ENCODE measurements around the gene TENM4.

Gene TENM4

GRCh38 chr11:79043726-79044125 is 397.1 kb downstream of the TENM4 start:
- DNase-seq = no peak

GRCh38 chr11:79042824-79043223 is 398.0 kb downstream of the TENM4 start:
- no peak for DNase-seq

- DNase-seq = no peak
Measured at GRCh38 chr11:79040348-79040747, 400.5 kb downstream of the TENM4 start.

DNA sequence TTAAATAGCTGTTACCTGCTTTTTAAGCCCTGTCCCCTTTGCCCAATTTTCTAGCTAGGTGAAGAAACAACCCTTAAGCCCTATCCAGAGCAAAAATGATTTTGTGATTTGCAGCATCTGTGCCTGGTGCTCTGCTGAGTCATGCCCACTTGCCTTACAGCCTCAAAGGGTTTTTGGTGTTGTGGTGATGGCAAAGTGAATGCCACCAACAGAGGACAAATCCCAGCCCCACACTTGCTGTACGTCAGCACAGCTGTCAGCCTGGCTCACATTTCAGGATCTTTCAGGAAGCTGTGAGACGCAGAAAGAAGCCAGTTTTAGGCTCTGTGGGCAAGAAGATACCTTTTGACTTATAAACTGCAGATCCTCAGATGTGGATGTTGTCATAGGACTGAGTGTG is 401.7 kb downstream of the TENM4 start:
- no peak for DNase-seq

GRCh38 chr11:79035881-79036280 is 404.9 kb downstream of the TENM4 start:
- DNase-seq = no peak

- DNase-seq = no peak
Measured at GRCh38 chr11:79033833-79034232, 407.0 kb downstream of the TENM4 start.

DNA sequence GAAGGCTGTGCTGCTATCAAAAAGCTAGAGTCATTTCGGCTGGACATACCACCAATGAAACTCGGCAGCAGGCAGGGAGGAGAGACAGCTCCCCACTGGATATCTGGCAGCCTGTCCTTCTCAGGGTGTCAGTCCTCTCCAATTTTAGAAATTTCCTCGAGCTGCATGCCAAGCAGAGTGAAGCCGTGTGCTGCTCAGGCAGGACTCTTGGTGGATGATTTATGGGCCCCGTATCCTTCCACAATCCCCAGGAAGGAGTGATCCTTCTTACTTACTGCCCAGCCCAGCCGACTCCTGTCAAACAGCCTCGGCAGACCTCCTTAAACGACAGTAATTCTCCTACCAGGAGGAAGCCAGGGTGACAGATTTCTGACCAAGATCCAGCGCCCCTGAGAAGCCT is 410.4 kb downstream of the TENM4 start:
- no peak for DNase-seq

DNA sequence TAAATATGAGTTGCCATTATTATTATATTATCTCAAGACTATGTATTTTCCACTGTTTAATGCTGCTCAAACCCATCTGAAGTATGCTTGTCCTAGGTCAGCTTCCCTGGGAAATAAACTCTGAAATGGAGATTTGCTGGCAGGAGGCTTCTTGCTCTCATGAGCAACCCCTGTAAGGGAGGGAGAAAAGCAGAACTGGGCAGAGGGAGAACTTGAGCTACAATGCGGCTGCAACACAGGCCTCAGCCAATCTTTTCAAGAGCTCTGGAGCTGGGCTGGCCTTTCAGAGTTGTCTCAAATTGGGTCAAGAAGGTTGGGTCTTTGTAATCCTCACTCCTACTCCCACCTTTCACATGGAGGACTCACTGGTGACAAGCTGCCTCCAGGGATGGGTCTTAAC is 412.6 kb downstream of the TENM4 start:
- DNase-seq = no peak

GRCh38 chr11:79026803-79027445 is 413.9 kb downstream of the TENM4 start:
- DNase-seq = no peak

DNA sequence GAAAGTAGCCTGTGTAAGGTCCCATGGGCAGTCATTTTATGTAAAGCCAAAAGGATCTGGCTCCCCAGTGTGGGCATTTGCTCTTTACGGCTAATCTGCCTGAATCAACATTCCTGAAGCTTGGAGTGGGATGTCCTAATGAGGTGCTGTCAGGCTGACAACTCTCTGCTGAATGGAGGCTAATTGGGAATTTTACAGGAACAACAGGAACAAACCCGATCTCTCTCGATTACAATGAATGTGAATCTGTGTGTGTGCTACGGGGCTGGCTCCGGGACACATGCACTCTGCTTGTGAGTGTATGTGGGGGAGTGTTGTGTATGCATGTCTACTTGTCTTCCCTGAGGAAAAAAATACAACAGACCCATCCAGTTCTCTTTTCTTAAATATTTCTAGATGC is 415.2 kb downstream of the TENM4 start:
- no peak for DNase-seq

GRCh38 chr11:79025097-79025496 is 415.7 kb downstream of the TENM4 start:
- no peak for DNase-seq

DNA sequence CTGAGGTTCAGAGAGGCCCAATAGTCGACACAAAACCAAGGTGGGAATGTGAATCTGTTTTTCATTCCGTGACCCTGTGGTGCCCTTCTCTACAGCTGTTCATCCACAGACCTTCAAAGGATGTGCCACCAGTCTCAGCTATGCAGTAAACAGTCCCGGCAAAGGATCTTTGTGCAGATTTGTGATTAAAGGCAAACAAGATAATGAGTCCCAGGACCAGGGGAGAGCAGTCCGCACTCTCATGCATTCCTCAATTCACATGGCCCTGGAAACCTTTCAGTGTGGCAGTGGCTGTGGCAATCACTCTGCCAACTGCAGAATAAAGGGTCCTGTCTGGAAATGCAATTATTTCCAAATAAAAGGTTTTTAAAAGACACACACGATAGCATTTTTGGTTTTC is 418.6 kb downstream of the TENM4 start:
- DNase-seq = no peak

- DNase-seq = no peak
Measured at GRCh38 chr11:79021601-79022000, 419.2 kb downstream of the TENM4 start.

DNA sequence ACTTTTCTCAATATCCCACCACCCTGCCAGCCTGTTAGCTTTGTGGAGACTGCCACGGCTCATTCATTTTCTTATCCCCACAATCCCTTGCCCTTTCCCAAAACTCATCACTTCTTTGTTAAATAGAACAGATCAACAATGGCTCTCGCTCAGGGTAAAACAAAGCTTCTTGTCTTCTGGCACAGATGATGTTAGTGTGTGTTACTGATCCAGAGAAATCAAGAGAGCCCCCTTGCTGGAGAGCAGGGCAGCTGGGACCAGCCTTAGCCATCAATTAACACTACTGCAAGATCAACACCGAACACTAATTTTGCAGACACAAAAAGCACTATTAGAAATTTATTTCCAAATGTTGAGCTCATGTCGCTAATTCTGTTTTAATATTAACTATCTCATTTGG is 420.9 kb downstream of the TENM4 start:
- no peak for DNase-seq

GRCh38 chr11:79019277-79019676 is 421.6 kb downstream of the TENM4 start:
- no peak for DNase-seq

- DNase-seq = no peak
Measured at GRCh38 chr11:79018371-79018849, 422.4 kb downstream of the TENM4 start.

DNA sequence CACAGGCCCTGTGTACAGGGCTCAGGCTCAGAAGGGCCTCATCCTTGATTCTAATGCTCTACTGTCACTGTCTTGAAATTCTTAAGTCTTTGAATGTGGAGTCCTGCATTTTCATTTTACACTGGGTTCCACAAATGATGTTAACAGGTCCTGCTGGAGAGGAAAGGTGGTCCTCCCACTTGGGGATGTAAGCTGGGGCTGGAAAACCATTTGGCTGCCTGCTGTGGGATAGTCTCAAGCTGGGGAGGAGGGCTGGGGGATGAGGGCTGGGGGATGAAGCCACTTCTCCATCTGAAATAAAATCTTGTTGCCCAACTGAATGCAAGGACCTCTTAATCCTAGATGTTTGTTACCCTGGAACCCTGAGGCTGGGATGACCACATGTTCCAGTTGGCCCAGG is 423.0 kb downstream of the TENM4 start:
- DNase-seq = no peak

- DNase-seq = no peak
Measured at GRCh38 chr11:79013509-79013908, 427.3 kb downstream of the TENM4 start.

GRCh38 chr11:79011357-79011756 is 429.5 kb downstream of the TENM4 start:
- DNase-seq = no peak

DNA sequence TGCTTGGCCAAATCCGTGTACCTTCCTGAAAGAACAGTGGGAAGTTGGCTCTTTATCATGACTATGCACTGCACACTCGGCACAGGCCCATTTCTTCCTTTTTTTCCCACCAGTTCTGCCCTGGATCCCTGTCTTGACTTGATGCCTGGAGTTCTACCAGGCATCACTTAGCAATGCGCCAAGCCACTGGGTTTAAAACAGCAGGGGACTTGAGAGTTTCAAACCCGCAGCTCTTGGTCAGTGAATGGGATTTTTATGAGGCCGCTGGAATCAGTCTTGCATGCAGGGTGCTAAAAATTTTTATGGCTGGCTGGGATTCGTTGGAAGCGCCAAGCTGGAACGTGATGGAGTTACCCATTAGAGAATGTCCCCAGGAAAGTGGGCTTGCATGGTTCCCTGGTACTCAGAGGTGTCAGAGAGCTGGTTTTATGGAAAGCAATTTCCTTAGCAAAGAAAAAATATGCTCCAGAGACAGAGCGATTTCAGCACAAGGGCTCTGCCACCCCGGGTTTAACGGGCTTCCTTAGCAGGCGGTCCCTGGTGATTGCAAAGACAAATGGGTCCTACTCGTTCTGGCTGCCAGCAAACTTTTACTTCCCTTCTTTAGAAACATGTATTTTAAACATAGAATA is 432.9 kb downstream of the TENM4 start:
- no peak for DNase-seq

GRCh38 chr11:79006854-79007253 is 434.0 kb downstream of the TENM4 start:
- no peak for DNase-seq

DNA sequence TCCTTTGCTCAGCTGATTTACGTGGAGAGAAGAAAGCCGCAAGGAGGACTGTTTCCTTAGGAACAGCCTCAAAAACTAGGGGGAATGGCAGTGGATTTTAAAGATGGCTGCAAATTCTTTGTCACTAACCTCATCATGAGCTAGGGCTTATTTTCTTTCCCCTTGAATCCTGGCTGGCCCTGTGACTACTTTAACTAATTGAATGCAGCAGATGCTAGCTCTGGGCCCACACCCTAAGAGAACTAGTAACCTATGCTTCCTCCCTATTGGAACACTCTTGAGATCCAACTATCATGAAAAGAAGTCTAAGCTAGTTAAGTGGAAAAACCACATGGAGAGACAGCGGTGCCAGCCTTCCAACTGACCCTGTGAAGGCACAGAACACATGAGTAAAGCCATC is 444.8 kb downstream of the TENM4 start:
- DNase-seq = no peak

DNA sequence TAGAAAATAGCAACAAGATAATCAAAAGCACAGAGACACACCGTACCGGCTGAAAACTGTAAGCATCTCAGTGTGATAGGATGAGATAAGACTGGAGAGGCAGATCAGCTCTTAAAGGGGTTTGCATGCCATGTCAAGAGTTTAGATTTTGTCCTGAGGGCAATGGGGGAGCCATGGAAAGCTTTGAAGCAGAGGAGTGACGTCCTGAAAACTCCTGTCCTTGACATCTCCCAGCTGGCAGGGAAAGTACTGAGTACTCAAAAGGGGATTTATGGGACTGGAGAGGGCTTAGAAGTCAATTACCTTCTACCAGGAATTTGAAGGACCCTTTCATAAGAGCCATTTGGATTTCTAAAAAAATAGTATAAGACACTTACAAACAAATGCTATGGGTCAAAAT is 445.7 kb downstream of the TENM4 start:
- DNase-seq = no peak

GRCh38 chr11:78993802-78994430 is 446.9 kb downstream of the TENM4 start:
- no peak for DNase-seq

- no peak for DNase-seq
Measured at GRCh38 chr11:78991681-78992080, 449.1 kb downstream of the TENM4 start.
